Pancreas (tissue), 10 donors: ENCODE results near the gene CRY1. TPM values are rescaled to one million over a fixed set of nuclear protein-coding genes. Genes with fewer than 3 reads are reported as not detected.

Experiments
- ATAC-seq, 4 donors: fragments of 200-7000 bp; cut with Tn5 transposase; one replicate each; pipeline versions ENCODE4 v1.8.0 to v1.9.1; 2020; ENCODE audit warnings: mild to moderate bottlenecking in 4 of 4, moderate library complexity in 4 of 4
- DNase-seq, 6 donors: peaks; one replicate each; pipeline ENCODE4 v3.0.0-alpha.2; 2020
- FAIRE-seq: peaks from 2 replicates; lab custom pipeline; 2012; peaks lifted over from hg19 to GRCh38; lab: Jason Lieb, UNC
- H3K27ac ChIP-seq, 4 donors: fragments of 200-600 bp; sonication (generic); 1 replicate in 3 of 4; 2 replicates in 1 of 4; pipeline versions ENCODE4 v1.5.0 to v1.8.0; 2020
- H3K27me3 ChIP-seq, 4 donors: fragments of 200-600 bp; one replicate each; pipeline ENCODE4 v1.8.0; 2021
- H3K36me3 ChIP-seq, 3 donors: fragments of 200-600 bp; sonication (generic) in 1 of 3; one replicate each; pipeline versions ENCODE4 v1.5.0 to v1.8.0; 2020 to 2021
- H3K4me1 ChIP-seq, 3 donors: fragments of 200-600 bp; one replicate each; pipeline ENCODE4 v1.8.0; 2021
- H3K4me3 ChIP-seq, 4 donors: fragments of 200-600 bp; sonication (generic) in 2 of 4; one replicate each; pipeline versions ENCODE4 v1.5.0 to v1.8.0; 2020 to 2021
- H3K9me3 ChIP-seq, 4 donors: fragments of 200-600 bp; one replicate each; pipeline ENCODE4 v1.8.0; 2021
- CTCF ChIP-seq, 4 donors: fragments of 200-600 bp; sonication (generic) in 3 of 4; IDR thresholded peaks; one replicate each; pipeline versions ENCODE4 v1.5.0 to v1.8.0; 2021; ENCODE audit warnings: antibody characterized with exemption in 4 of 4
- WGBS, 2 donors: extraction: QIAGEN DNeasy Blood & Tissue Kit; methylation state at CpG; one replicate each; pipeline ENCODE4 v1.1.7; 2013; 5-methylcytosine and 5-hydroxymethylcytosine counted together
- intact Hi-C, 3 donors: fragments of 100-400 bp; cut with DNase I; formaldehyde crosslinking; loops; one replicate each; pipeline versions ENCODE4 v1.11.1 to v1.14.2; 2022
- polyA plus RNA-seq, 2 donors: library from polyadenylated mRNA; stranded (reverse); fragments of 200-250 nt; gene quantifications; one replicate each; pipeline ENCODE4 v1.2.3, GENCODE V29; 2013
- total RNA-seq, 6 donors: library from RNA; stranded (reverse); fragmentation: NEBNext Ultra II Directional in 4 of 6; extraction: Animal tissue kit (Norgen Biotek cat#: 25700) in 4 of 6; gene quantifications; one replicate each; pipeline versions ENCODE4 v1.2.1 to v1.2.4, GENCODE V29; 2021 to 2023
- donor health status: healthy with polysubstance abuse.
- donor health status: DM: no; HTN: no; CAD: no; lungs with moderate emphysema.
- donor health status: DM: no; HTN: no; CAD: no.
- donor health status: control.
- donor health status: control.
- donor health status: Bipolar disorder and iron deficiency.
- donor health status: DM: yes; HTN: yes; CAD: no.
- donor health status: DM: no; HTN: no; CAD: no.
- donor health status: DM: no; HTN: no; CAD: no.
- donor health status: DM: yes; HTN: yes; CAD: no.

The CRY1 gene
- total and polyA plus RNA-seq, 8 donors: 5.3 to 11.5 (median 8.1) TPM

GRCh38 chr12:106985479-106985878 is 107.9 kb downstream of the CRY1 start:
- H3K27ac ChIP-seq: peak overlapping the region in 3 of 4 donors; percentile 44 to 92 (median 85)
- no peak for TF ChIP-seq CTCF (IDR thresholded peaks at IDR 0.05)

DNA sequence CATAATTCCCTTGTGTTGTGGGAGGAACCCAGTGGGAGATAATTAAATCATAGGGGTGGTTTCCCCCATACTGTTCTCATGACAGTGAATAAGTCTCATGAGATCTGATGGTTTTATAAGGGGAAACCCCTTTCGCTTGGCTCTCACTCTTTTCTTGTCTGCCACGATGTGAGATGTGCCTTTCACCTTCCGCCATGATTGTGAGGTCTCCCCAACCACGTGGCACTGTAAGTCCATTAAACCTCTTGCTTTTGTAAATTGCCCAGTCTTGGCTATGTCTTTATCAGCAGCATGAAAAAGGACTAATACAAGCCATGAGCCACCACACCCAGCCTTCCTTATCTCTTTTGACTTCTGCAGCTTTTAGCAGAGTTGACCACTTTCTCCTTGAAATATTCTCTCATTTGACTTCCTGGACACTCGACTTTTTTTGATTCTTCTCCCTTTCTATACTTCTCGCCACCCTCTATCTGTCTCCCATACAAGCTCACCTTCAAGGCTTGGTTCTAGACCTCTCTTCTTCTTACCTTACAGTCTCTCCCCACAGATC is 108.7 kb downstream of the CRY1 start:
- Histone ChIP-seq H3K36me3 (peaks cover 0 to 11% (median 0%) of the 10 kb centered on the region in 3 donors), H3K9me3 (no peaks in the 10 kb centered on the region), H3K27ac (peak overlapping the region in 1 of 4 donors; percentile 44), H3K27me3 (no peaks in the 10 kb centered on the region), H3K4me3 (no peak overlapping the region), H3K4me1 (peaks cover 7 to 12% (median 8%) of the 10 kb centered on the region in 3 donors)
- FAIRE-seq: no peak
- no peak for ATAC-seq
- no peak for TF ChIP-seq CTCF (IDR thresholded peaks at IDR 0.05)
- intact Hi-C loops: no loop called here
- 95% methylated on average over 6 of the region's 6 CpGs for WGBS, 2 donors
- DNase-seq: no peak

More at GRCh38 chr12:106985479-106985878, 107.9 kb downstream of the CRY1 start:
- WGBS, 2 donors: 33 to 36% methylated on average over 5 of the region's 5 CpGs
- DNase-seq: peak in 4 of 6 donors; percentile 42 to 57 (median 52)
- intact Hi-C loops: no loop called here
- peak; percentile 35 to 55 (median 46) for ATAC-seq
- FAIRE-seq: no peak
- no peaks in the 10 kb centered on the region for H3K27me3 ChIP-seq
- H3K9me3 ChIP-seq: no peaks in the 10 kb centered on the region
- H3K4me1 ChIP-seq: peaks cover 7 to 12% (median 8%) of the 10 kb centered on the region in 3 donors
- peaks cover 0 to 11% (median 0%) of the 10 kb centered on the region in 3 donors for H3K36me3 ChIP-seq
- H3K4me3 ChIP-seq: peak overlapping the region in 2 of 4 donors; percentile 65 to 67

GRCh38 chr12:106982229-106982628 is 111.1 kb downstream of the CRY1 start:
- H3K36me3 ChIP-seq: peaks cover 0 to 11% (median 0%) of the 10 kb centered on the region in 3 donors
- intact Hi-C loops: no loop called here
- no peaks in the 10 kb centered on the region for H3K27me3 ChIP-seq
- TF ChIP-seq CTCF (IDR thresholded peaks at IDR 0.05): no peak
- no peak overlapping the region for H3K4me3 ChIP-seq
- WGBS, 2 donors: 73 to 80% methylated on average over 1 of the region's 1 CpG
- no peak for ATAC-seq
- no peak overlapping the region for H3K27ac ChIP-seq
- no peaks in the 10 kb centered on the region for H3K9me3 ChIP-seq
- FAIRE-seq: no peak
- DNase-seq: no peak
- H3K4me1 ChIP-seq: peaks cover 18 to 26% (median 24%) of the 10 kb centered on the region in 3 donors

GRCh38 chr12:106981788-106982187 is 111.6 kb downstream of the CRY1 start:
- no peak overlapping the region for H3K4me3 ChIP-seq
- TF ChIP-seq CTCF (IDR thresholded peaks at IDR 0.05): no peak
- peaks cover 0 to 11% (median 0%) of the 10 kb centered on the region in 3 donors for H3K36me3 ChIP-seq
- WGBS, 2 donors: 87 to 90% methylated on average over 3 of the region's 3 CpGs
- no peak overlapping the region for H3K27ac ChIP-seq
- peaks cover 23 to 30% (median 28%) of the 10 kb centered on the region in 3 donors for H3K4me1 ChIP-seq
- no peak for FAIRE-seq
- no peaks in the 10 kb centered on the region for H3K27me3 ChIP-seq
- ATAC-seq: no peak
- no peak for DNase-seq
- no peaks in the 10 kb centered on the region for H3K9me3 ChIP-seq
- intact Hi-C loops: no loop called here

GRCh38 chr12:106980944-106981343 is 112.4 kb downstream of the CRY1 start:
- 82 to 87% methylated on average over 7 of the region's 7 CpGs for WGBS, 2 donors
- no peak for ATAC-seq
- H3K9me3 ChIP-seq: no peaks in the 10 kb centered on the region
- intact Hi-C loops: no loop called here
- no peak for TF ChIP-seq CTCF (IDR thresholded peaks at IDR 0.05)
- peaks cover 27 to 36% (median 31%) of the 10 kb centered on the region in 3 donors for H3K4me1 ChIP-seq
- peak in 1 of 6 donors; percentile 31 for DNase-seq
- H3K27ac ChIP-seq: no peak overlapping the region
- no peak overlapping the region for H3K4me3 ChIP-seq
- peaks cover 0 to 11% (median 0%) of the 10 kb centered on the region in 3 donors for H3K36me3 ChIP-seq
- no peaks in the 10 kb centered on the region for H3K27me3 ChIP-seq
- no peak for FAIRE-seq
